Activated naive CD4-positive, alpha-beta T cell treated with anti-CD3 and anti-CD28 coated beads, Interleukin-2, amount 10 ng/mL, durations not matched to agents 7 days and 5 days (primary cell): ENCODE data around the gene SLC22A12.

Experiments
- CTCF ChIA-PET: fragments of 350-600 bp; sonication (Branson Sonifier 250); formaldehyde crosslinking; loops from one replicate; lab custom pipeline; 2021; ENCODE audit warnings: antibody characterized with exemption; lab: Charles Lee
- DNase-seq: peaks from one replicate; pipeline ENCODE4 v3.0.0-alpha.2; 2020
- H3K27ac Mint-ChIP-seq: one replicate; pipeline ENCODE4 v1.8.0; 2021; ENCODE audit warnings: mild to moderate bottlenecking, moderate library complexity, mixed read lengths
- H3K27me3 Mint-ChIP-seq: one replicate; pipeline ENCODE4 v1.8.0; 2021; ENCODE audit warnings: mild to moderate bottlenecking, mixed read lengths
- H3K36me3 Mint-ChIP-seq: one replicate; pipeline ENCODE4 v1.8.0; 2021; ENCODE audit warnings: mixed read lengths
- H3K4me1 Mint-ChIP-seq: one replicate; pipeline ENCODE4 v1.8.0; 2021; ENCODE audit warnings: mixed read lengths
- H3K4me3 Mint-ChIP-seq: one replicate; pipeline ENCODE4 v1.8.0; 2021; ENCODE audit warnings: mild to moderate bottlenecking, moderate library complexity, mixed read lengths
- H3K9me3 Mint-ChIP-seq: one replicate; pipeline ENCODE4 v1.8.0; 2021; ENCODE audit warnings: mixed read lengths

Gene SLC22A12

GRCh38 chr11:64643256-64643881 lies 52.3 kb downstream of the SLC22A12 start:
- Mint-ChIP-seq H3K4me3 (no peak overlapping the region), H3K4me1 (no peaks in the 10 kb centered on the region), H3K27me3 (no peaks in the 10 kb centered on the region), H3K36me3 (no peaks in the 10 kb centered on the region), H3K27ac (no peak overlapping the region), H3K9me3 (no peaks in the 10 kb centered on the region)
- CTCF ChIA-PET: no interaction called here
- no peak for DNase-seq

DNA sequence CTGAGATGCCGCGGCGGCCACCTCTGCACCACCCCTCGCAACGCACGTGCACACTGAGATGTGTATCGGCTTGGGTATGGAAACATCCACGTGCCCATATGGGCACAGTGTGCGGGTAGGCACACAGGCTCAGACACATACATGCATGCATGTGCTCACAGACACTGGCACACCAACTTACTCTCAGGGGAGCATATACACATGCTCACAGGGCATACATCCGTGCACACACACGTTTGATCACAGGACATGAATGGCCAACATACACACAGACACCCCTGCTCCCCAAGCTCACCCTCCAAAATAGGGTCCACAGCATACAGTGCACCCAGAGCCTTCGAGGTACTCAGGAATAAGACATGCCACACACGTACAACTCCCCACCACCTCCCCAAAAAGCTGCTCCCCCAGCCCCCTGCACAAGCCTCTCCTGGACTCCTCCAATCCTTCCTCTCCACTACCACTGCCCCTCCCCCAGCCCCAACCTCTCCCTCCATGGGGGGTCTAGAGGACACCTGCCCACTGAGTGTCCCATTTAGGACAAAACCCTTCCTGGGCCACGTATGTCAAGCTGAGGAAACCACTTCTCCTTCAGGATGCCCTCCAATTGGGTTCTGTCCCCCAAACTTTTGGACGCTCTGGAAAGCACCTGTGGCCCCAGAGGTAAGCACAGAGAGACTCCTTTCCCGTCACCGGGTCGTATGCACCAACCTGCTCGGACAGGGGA lies 53.1 kb downstream of the SLC22A12 start:
- no peak for DNase-seq
- no peak overlapping the region for H3K4me3 Mint-ChIP-seq
- H3K27me3 Mint-ChIP-seq: no peaks in the 10 kb centered on the region
- H3K4me1 Mint-ChIP-seq: no peaks in the 10 kb centered on the region
- no peaks in the 10 kb centered on the region for H3K36me3 Mint-ChIP-seq
- H3K9me3 Mint-ChIP-seq: no peaks in the 10 kb centered on the region
- H3K27ac Mint-ChIP-seq: no peak overlapping the region
- CTCF ChIA-PET: no interaction called here

DNA sequence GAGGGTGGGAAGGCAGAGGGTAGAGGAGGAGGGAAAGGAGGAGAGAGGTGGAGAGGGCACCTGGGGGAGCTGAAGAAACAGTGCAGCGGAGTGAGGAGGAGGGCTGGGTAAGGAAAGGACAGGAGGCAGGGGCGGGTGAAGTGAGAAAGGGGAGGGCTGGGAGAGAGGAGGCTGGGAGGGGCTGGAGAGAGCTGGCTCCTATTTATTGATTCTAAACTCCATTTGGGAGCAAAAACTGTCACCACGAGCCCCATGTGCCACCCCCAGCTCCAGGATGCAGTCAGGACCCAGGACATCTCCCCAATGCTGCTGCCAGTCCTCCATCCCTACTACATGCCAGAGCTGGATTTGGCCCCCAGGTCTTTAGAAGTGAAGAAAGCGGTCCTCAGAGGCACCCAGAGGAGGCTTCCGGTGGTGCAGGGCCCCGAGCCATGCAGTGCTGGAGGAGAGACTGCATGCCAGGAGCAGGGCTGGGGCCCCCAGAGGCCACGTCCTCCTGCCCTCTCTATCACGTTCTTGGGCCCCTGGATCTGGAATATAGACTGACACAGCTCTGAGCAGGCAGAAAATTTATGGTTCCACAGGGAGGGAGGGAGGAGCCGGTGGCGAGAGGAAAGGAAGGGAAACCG lies 53.7 kb downstream of the SLC22A12 start:
- no peaks in the 10 kb centered on the region for H3K9me3 Mint-ChIP-seq
- CTCF ChIA-PET: interaction anchor here (1.6 kb wide), 1 partner anchor 195 kb away, joined by 4 read pairs; no protein-coding TSS in a partner anchor
- no peak overlapping the region for H3K4me3 Mint-ChIP-seq
- no peaks in the 10 kb centered on the region for H3K36me3 Mint-ChIP-seq
- H3K4me1 Mint-ChIP-seq: no peaks in the 10 kb centered on the region
- no peaks in the 10 kb centered on the region for H3K27me3 Mint-ChIP-seq
- peak; percentile 30 for DNase-seq
- H3K27ac Mint-ChIP-seq: no peak overlapping the region

DNA sequence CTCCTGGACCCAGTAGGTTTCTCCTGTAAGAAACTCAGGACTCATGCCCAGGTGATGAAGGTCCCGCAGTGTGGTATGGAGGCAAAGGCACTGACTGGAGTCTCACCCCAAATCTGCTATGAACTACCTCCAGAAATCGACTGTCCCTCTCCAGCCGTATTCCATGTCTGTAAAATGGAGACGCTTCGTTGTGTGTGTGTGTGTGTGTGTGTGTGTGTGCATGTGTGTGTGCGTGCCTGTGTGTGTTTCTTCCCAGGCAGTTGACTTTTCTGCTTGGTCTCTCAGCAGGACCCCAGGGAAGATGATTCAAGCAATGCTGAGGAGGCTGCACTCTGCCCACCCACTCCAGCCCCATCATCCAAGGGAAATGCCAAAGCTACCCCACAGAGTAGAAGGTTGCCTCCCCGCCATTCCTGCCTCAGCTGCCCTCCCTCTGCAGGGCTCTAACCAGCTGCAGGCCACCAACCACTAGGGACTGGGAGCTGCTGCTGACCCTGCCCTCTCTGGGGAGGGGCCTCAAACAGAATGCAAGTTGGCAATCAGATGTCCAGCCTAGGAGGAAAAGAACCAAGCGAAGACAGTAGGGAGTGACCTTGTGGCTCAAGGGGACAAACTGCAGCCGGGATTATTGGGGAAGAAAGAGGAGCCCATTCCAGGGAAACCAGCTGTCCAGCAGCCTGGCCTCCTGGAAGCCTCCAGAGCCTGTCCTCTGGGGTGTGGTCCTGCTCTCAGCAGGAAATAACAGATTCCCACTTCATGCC lies 56.2 kb downstream of the SLC22A12 start:
- H3K27ac Mint-ChIP-seq: no peak overlapping the region
- no peak overlapping the region for H3K4me3 Mint-ChIP-seq
- no peak for DNase-seq
- H3K9me3 Mint-ChIP-seq: no peaks in the 10 kb centered on the region
- peaks cover 5% of the 10 kb centered on the region for H3K27me3 Mint-ChIP-seq
- CTCF ChIA-PET: interaction anchor here (0.6 to 1.7 kb wide), 2 partner anchors 12 to 156 kb away, joined by 3 to 4 read pairs; no protein-coding TSS in a partner anchor
- H3K4me1 Mint-ChIP-seq: no peaks in the 10 kb centered on the region
- H3K36me3 Mint-ChIP-seq: no peaks in the 10 kb centered on the region

GRCh38 chr11:64648551-64648950 lies 57.5 kb downstream of the SLC22A12 start:
- no peak for DNase-seq
- CTCF ChIA-PET: interaction anchor here (1.0 to 4.5 kb wide), 4 partner anchors 15 to 444 kb away, joined by 4 to 39 read pairs (median 4); no protein-coding TSS in a partner anchor
- Mint-ChIP-seq H3K27me3 (peaks cover 9% of the 10 kb centered on the region), H3K9me3 (no peaks in the 10 kb centered on the region), H3K36me3 (no peaks in the 10 kb centered on the region), H3K4me1 (no peaks in the 10 kb centered on the region), H3K4me3 (no peak overlapping the region), H3K27ac (no peak overlapping the region)

- H3K4me1 Mint-ChIP-seq: no peaks in the 10 kb centered on the region
These were observed 58.3 kb downstream of the SLC22A12 start for GRCh38 chr11:64649291-64649697.

GRCh38 chr11:64650923-64651523 lies 60.0 kb downstream of the SLC22A12 start:
- CTCF ChIA-PET: interaction anchor here (0.8 to 4.9 kb wide), 12 partner anchors 9 to 309 kb away, joined by 3 to 39 read pairs (median 6); partner anchors contain the start of genes PYGM and RPS6KA4
- Mint-ChIP-seq H3K9me3 (no peaks in the 10 kb centered on the region), H3K27ac (no peak overlapping the region), H3K36me3 (no peaks in the 10 kb centered on the region), H3K27me3 (peaks cover 25% of the 10 kb centered on the region), H3K4me1 (no peaks in the 10 kb centered on the region), H3K4me3 (no peak overlapping the region)
- DNase-seq: no peak

More at GRCh38 chr11:64649291-64649697, 58.3 kb downstream of the SLC22A12 start:
- H3K27ac Mint-ChIP-seq: peak overlapping the region; percentile 44
- DNase-seq: no peak
- CTCF ChIA-PET: interaction anchor here (0.7 to 4.9 kb wide), 14 partner anchors 9 to 445 kb away, joined by 3 to 39 read pairs (median 4); partner anchors contain the start of gene RPS6KA4
- no peaks in the 10 kb centered on the region for H3K9me3 Mint-ChIP-seq
- peaks cover 12% of the 10 kb centered on the region for H3K27me3 Mint-ChIP-seq
- no peak overlapping the region for H3K4me3 Mint-ChIP-seq
- no peaks in the 10 kb centered on the region for H3K36me3 Mint-ChIP-seq
